HFF-Myc (cell line): ENCODE data around the gene CELF2.

ENCODE experiments used
- DNase-seq: peaks from one replicate; pipeline ENCODE4 v3.0.0-alpha.2; 2011; ENCODE audit warnings: low read depth; ENCODE audit errors: extremely low read depth
- H3K4me3 ChIP-seq: replicated peaks from 2 replicates; pipeline ENCODE4 v1.5.1; 2011; ENCODE audit warnings: low read depth, mild to moderate bottlenecking, control low read depth, low read length
- CTCF ChIP-seq: IDR thresholded peaks from 2 replicates; pipeline ENCODE4 v1.5.1; 2012; ENCODE audit warnings: mild to moderate bottlenecking, low read depth, low read length, control low read depth; ENCODE audit errors: missing control alignments

The CELF2 gene

GRCh38 chr10:11087372-11087771 lies 69.7 kb downstream of the CELF2 start:
- TF ChIP-seq CTCF = no peak
- no peak for DNase-seq
- no peak overlapping the region for H3K4me3 ChIP-seq

- DNase-seq = no peak
- H3K4me3 ChIP-seq = no peak overlapping the region
- TF ChIP-seq CTCF = no peak
These were observed 71.0 kb downstream of the CELF2 start for GRCh38 chr10:11088709-11089108.

GRCh38 chr10:11089272-11089671 lies 71.6 kb downstream of the CELF2 start:
- H3K4me3 ChIP-seq = no peak overlapping the region
- DNase-seq = no peak
- TF ChIP-seq CTCF = no peak

- H3K4me3 ChIP-seq = no peak overlapping the region
- no peak for DNase-seq
- no peak for TF ChIP-seq CTCF
These were observed 73.9 kb downstream of the CELF2 start for GRCh38 chr10:11091517-11092102.

GRCh38 chr10:11093771-11094736 lies 76.4 kb downstream of the CELF2 start:
- H3K4me3 ChIP-seq = no peak overlapping the region
- DNase-seq = no peak
- no peak for TF ChIP-seq CTCF

- no peak overlapping the region for H3K4me3 ChIP-seq
- no peak for TF ChIP-seq CTCF
- no peak for DNase-seq
These were observed 77.7 kb downstream of the CELF2 start for GRCh38 chr10:11095374-11095801.
